ENCODE measurements around the gene SYPL1.

The SYPL1 gene

DNA sequence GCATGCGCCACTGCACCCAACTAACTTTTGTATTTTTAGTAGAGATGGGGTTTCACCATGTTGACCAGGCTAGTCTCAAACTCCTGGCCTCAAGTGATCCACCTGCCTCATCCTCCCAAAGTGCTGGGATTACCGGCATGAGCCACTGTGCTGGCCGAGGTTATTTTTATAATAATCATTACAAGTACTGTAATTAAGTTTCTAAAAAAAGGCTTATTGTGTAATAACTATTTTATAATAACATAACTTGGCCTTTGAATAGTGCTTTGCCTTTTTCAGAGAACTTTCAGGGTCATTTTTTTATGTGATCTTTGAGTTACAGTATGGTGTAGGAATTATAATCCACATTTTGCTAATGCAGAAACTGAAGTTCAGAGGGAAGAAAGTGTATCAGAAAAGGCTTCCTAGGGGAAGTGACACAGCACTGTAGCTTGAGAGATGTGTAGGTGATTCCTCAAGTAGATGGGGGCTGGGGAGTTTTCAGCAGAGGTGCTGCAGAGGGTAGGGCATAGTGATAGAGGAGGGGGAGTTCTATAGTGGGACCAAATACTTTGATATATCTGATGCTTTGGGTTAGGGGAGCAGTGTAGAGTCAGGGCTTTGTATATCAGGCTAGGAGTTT lies 9.2 kb upstream of the SYPL1 start:
- no peak overlapping the region for H3K4me3 ChIP-seq (ENCODE audit: low read depth, low read length)
- TF ChIP-seq CTCF (IDR thresholded peaks at IDR 0.05; ENCODE audit: borderline replicate concordance, insufficient read depth, low read depth, low read length): no peak

- H3K4me3 ChIP-seq (ENCODE audit: low read depth, low read length): no peak overlapping the region
- no peak for TF ChIP-seq CTCF (IDR thresholded peaks at IDR 0.05; ENCODE audit: borderline replicate concordance, insufficient read depth, low read depth, low read length)
These were observed 8.4 kb upstream of the SYPL1 start for GRCh38 chr7:106120500-106120899.

GRCh38 chr7:106119719-106120118 lies 7.6 kb upstream of the SYPL1 start:
- no peak for TF ChIP-seq CTCF (IDR thresholded peaks at IDR 0.05; ENCODE audit: borderline replicate concordance, insufficient read depth, low read depth, low read length)
- H3K4me3 ChIP-seq (ENCODE audit: low read depth, low read length): no peak overlapping the region

DNA sequence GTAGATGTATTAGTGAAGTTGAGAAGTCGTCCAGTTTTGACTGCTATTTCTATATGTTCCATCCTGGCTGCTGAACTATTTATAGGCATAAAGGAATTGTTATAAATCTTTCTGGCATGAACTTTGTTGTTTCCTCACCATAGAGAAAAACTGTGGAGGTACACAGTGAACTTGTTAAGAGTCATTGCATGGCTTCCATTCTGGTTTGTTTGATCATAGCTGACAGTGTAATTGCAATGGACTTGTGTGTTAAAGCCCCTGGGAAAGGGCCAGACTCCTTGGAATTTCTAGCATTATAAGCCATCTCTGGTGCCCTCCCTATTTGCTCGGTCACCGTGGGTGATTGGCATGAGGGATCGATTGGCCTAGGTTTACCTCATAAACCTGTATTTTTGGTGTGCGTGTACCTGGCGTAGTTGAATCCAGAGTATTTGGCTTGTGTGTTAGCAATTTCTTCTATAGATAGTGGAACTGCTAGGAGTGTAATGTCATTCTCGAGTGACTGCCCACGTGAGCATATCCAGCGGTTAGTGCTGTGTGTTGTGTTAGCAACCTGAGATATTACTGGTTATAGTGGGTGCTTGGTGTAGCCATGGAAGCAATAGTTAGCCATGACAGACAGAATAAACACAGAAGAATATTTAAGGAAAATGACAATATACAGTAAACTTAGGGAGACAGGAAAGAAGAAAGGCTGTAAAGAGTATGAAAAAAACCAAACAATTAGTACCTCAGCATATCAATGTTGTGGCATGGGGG lies 5.9 kb upstream of the SYPL1 start:
- H3K4me3 ChIP-seq (ENCODE audit: low read depth, low read length): no peak overlapping the region
- no peak for TF ChIP-seq CTCF (IDR thresholded peaks at IDR 0.05; ENCODE audit: borderline replicate concordance, insufficient read depth, low read depth, low read length)

DNA sequence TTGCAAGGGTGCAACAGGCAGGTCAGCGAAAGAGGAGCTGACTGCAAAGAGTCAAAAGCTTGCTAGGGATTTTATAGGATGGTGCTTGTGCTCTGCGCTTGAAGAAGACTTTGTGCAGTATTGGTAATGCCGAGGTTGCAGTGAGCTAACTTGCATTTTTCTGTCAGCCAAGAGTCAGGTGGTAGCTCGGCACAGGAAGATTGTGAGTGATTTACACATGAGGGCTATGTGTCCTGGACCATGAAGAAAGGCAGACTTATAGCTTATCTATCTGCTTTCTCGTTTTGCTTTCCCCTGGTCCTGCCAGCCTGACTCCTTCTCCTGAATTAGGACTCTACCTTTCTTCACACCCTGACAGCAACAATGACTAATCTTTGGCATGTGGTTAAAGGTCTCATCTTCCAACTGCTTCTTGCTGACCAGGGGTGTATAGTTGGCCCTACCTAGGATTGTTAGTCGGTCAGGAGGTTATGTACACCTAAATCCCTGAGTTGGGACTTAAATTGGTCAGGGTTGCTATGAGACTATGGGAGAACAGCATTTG lies 4.1 kb upstream of the SYPL1 start:
- H3K4me3 ChIP-seq (ENCODE audit: low read depth, low read length): no peak overlapping the region
- TF ChIP-seq CTCF (IDR thresholded peaks at IDR 0.05; ENCODE audit: borderline replicate concordance, insufficient read depth, low read depth, low read length): no peak

GRCh38 chr7:106114716-106115383 lies 2.7 kb upstream of the SYPL1 start:
- H3K4me3 ChIP-seq (ENCODE audit: low read depth, low read length): no peak overlapping the region
- TF ChIP-seq CTCF (IDR thresholded peaks at IDR 0.05; ENCODE audit: borderline replicate concordance, insufficient read depth, low read depth, low read length): no peak

All from GM12875 (cell line).